Measurements from ENCODE around the gene POLA2. TPM values are rescaled to one million over a fixed set of nuclear protein-coding genes. Genes with fewer than 3 reads are reported as not detected.

POLA2 gene
- total RNA-seq, 4 donors from 2014 or later: 3.1 to 14.1 (median 10.4) TPM

GRCh38 chr11:65221026-65221425 lies 40.7 kb upstream of the POLA2 start:
- WGBS, 2 donors: 95% methylated on average over 3 to 10 of the region's 10 CpGs
- intact Hi-C loops (cut with DNase I): no loop called here
- Histone ChIP-seq H3K4me1 (peaks cover 10 to 32% (median 21%) of the 10 kb centered on the region in 3 donors), H3K4me3 (no peak overlapping the region), H3K27ac (no peak overlapping the region), H3K9me3 (no peaks in the 10 kb centered on the region), H3K36me3 (peaks cover 0 to 17% (median 0%) of the 10 kb centered on the region in 3 donors), H3K27me3 (no peaks in the 10 kb centered on the region)
- no peak for DNase-seq
- no peak for TF ChIP-seq POLR2A (IDR thresholded peaks at IDR 0.05)
- no peak for TF ChIP-seq CTCF (IDR thresholded peaks at IDR 0.05)

DNA sequence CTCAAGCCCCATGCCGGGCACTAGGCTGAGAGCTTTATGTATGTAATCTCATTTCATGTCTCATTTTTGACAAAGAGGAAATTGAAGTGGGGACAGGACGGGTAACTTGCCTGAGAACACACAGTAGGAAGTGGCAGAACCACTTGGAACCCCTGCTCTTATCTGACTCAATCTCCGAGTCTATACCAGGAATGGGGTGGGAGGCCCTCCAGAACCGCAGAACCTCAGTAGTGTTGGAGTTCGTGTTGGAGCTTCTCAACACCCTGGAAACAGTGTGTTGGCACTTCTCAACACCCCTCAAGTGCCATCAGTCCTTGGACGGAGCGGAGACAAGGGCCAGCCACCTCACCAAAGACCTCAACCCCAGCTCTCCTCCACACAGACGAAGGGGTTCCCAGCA lies 38.8 kb upstream of the POLA2 start:
- H3K36me3 ChIP-seq: peaks cover 0 to 17% (median 0%) of the 10 kb centered on the region in 3 donors
- 80 to 85% methylated on average over 4 to 8 of the region's 8 CpGs for WGBS, 2 donors
- DNase-seq: no peak
- peaks cover 10 to 40% (median 24%) of the 10 kb centered on the region in 3 donors for H3K4me1 ChIP-seq
- no peak overlapping the region for H3K4me3 ChIP-seq
- no peaks in the 10 kb centered on the region for H3K27me3 ChIP-seq
- H3K27ac ChIP-seq: no peak overlapping the region
- H3K9me3 ChIP-seq: no peaks in the 10 kb centered on the region
- TF ChIP-seq POLR2A (IDR thresholded peaks at IDR 0.05) (no peak), CTCF (IDR thresholded peaks at IDR 0.05) (no peak)
- intact Hi-C loops (cut with DNase I): no loop called here

DNA sequence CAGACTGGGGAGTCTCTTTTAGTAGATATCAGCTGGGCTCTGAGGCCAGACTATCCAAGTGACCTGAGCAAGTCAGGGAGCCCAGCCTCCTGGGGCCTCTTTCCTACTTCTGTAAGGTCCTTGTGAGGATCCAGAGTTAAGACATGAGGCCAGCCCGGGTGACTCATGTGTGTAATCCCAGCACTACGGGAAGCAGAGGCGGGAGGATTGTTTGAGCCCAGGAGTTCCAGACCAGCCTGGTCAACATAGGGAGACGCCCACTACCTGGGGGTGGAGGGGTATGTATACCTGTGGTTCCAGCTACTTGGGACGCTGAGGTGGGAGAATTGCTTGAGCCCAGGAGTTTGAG lies 36.9 kb upstream of the POLA2 start:
- intact Hi-C loops (cut with DNase I): no loop called here
- no peak for DNase-seq
- WGBS, 2 donors: no CpG with 5 or more reads among the region's 5 CpGs
- H3K36me3 ChIP-seq: peaks cover 0 to 24% (median 0%) of the 10 kb centered on the region in 3 donors
- TF ChIP-seq CTCF (IDR thresholded peaks at IDR 0.05) (no peak), POLR2A (IDR thresholded peaks at IDR 0.05) (no peak)
- peaks cover 10 to 33% (median 18%) of the 10 kb centered on the region in 3 donors for H3K4me1 ChIP-seq
- peak overlapping the region; percentile 70 to 87 (median 82) for H3K27ac ChIP-seq
- H3K9me3 ChIP-seq: no peaks in the 10 kb centered on the region
- peak overlapping the region in 2 of 4 donors; percentile 18 to 40 for H3K4me3 ChIP-seq
- H3K27me3 ChIP-seq: no peaks in the 10 kb centered on the region

DNA sequence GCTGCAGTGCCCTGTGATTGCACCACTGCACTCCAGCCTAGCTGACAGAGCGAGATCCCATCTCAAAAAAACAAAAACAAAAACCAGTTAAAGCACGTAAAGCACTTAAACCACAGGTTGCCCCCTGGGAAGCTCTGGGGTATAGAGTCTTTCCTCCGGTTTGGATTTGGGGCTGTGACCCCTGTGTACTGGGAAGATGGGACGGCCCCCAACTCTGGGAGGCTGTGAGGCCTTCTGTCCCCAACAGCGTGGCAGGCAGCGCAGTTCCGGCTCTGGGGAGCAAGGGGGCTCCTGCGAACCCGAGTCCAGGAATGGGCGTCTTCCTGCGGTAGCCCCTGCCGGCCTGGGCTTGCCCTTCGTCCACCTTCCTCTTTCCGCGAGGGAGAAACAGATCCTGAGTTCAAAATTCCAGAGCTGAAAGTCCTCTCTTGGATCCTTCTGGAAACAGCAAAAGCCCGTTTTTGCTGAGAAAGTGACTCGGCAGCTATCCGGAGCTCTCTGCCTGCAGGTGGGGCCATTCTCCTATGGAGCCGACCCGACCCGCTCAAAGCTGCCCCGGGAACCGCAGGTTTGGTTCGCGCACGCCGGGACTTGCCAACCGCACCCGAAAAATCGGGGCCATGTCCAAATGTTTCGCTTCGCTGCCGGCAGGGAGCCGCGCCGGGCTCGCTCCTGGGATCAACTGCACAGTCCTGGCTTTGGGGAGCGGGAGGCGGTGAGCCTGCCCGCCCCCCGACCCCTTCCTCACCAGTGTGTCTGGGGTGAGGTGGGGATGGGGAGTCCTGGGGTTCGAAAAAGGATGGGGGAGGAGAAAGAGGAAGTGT lies 36.3 kb upstream of the POLA2 start:
- H3K4me1 ChIP-seq: peaks cover 10 to 29% (median 18%) of the 10 kb centered on the region in 3 donors
- intact Hi-C loops (cut with DNase I): no loop called here
- peak overlapping the region; percentile 70 to 87 (median 82) for H3K27ac ChIP-seq
- H3K9me3 ChIP-seq: no peaks in the 10 kb centered on the region
- H3K27me3 ChIP-seq: no peaks in the 10 kb centered on the region
- TF ChIP-seq CTCF (IDR thresholded peaks at IDR 0.05) (peak; percentile 40 to 69 (median 58)), POLR2A (IDR thresholded peaks at IDR 0.05) (no peak)
- H3K4me3 ChIP-seq: peak overlapping the region; percentile 18 to 67 (median 44)
- no peak for DNase-seq
- WGBS, 2 donors: 10 to 60% methylated on average over 2 to 18 of the region's 42 CpGs
- peaks cover 0 to 24% (median 0%) of the 10 kb centered on the region in 3 donors for H3K36me3 ChIP-seq

GRCh38 chr11:65226103-65226442 lies 35.7 kb upstream of the POLA2 start:
- no peak for DNase-seq
- intact Hi-C loops (cut with DNase I): no loop called here
- Histone ChIP-seq H3K27me3 (no peaks in the 10 kb centered on the region), H3K4me1 (peaks cover 10 to 29% (median 18%) of the 10 kb centered on the region in 3 donors), H3K27ac (peak overlapping the region; percentile 70 to 87 (median 82)), H3K36me3 (peaks cover 0 to 20% (median 0%) of the 10 kb centered on the region in 3 donors), H3K9me3 (no peaks in the 10 kb centered on the region), H3K4me3 (peak overlapping the region; percentile 18 to 67 (median 44))
- TF ChIP-seq CTCF (IDR thresholded peaks at IDR 0.05) (no peak), POLR2A (IDR thresholded peaks at IDR 0.05) (no peak)
- WGBS, 2 donors: 20 to 43% methylated on average over 3 to 4 of the region's 7 CpGs

Measured in esophagus squamous epithelium (tissue), 5 donors.